ENCODE results near the gene PLCL2. TPM values are rescaled to one million over a fixed set of nuclear protein-coding genes. Genes with fewer than 3 reads are reported as not detected.

Gene PLCL2
- total RNA-seq, 1 experiment from 2014 or later: 0.92 TPM

- no peak overlapping the region for H3K27ac ChIP-seq (ENCODE audit: low read depth, low read length, poor library complexity, severe bottlenecking)
- BruUV-seq (replicated peaks): no TSS peak
- DNase-seq (ENCODE audit: low spot score): no peak
- ChIA-PET CTCF (no interaction called here), POLR2A (ENCODE audit: low non-redundant PET) (no interaction called here)
- no peaks in the 10 kb centered on the region for H3K27me3 ChIP-seq (replicated peaks; ENCODE audit: insufficient read depth, low read depth, low read length, poor library complexity)
- TF ChIP-seq, protein P1, sequence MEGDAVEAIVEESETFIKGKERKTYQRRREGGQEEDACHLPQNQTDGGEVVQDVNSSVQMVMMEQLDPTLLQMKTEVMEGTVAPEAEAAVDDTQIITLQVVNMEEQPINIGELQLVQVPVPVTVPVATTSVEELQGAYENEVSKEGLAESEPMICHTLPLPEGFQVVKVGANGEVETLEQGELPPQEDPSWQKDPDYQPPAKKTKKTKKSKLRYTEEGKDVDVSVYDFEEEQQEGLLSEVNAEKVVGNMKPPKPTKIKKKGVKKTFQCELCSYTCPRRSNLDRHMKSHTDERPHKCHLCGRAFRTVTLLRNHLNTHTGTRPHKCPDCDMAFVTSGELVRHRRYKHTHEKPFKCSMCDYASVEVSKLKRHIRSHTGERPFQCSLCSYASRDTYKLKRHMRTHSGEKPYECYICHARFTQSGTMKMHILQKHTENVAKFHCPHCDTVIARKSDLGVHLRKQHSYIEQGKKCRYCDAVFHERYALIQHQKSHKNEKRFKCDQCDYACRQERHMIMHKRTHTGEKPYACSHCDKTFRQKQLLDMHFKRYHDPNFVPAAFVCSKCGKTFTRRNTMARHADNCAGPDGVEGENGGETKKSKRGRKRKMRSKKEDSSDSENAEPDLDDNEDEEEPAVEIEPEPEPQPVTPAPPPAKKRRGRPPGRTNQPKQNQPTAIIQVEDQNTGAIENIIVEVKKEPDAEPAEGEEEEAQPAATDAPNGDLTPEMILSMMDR (conservative IDR thresholded peaks at IDR 0.05; ENCODE audit: low read depth, low read length): no peak
- TF ChIP-seq EZH2 (IDR thresholded peaks at IDR 0.05; ENCODE audit: borderline replicate concordance, low read depth, low read length, poor library complexity, severe bottlenecking): no peak
- no peaks in the 10 kb centered on the region for H3K9me3 ChIP-seq (ENCODE audit: low read depth, low read length, poor library complexity, severe bottlenecking)
- no peak overlapping the region for H3K4me3 ChIP-seq (ENCODE audit: low read depth, low read length, poor library complexity, severe bottlenecking)
- H3K36me3 ChIP-seq (ENCODE audit: insufficient read depth, low read length, poor library complexity, severe bottlenecking): no peaks in the 10 kb centered on the region
- H3K4me1 ChIP-seq (ENCODE audit: insufficient read depth, low read length, poor library complexity, severe bottlenecking): no peaks in the 10 kb centered on the region
- intact Hi-C loops (cut with micrococcal nuclease; ENCODE audit: unreplicated experiment): no loop called here
Measured at GRCh38 chr3:16838561-16838960, 46.2 kb upstream of the PLCL2 start.

GRCh38 chr3:16839271-16840100 lies 45.3 kb upstream of the PLCL2 start:
- intact Hi-C loops (cut with micrococcal nuclease; ENCODE audit: unreplicated experiment): no loop called here
- POLR2A ChIA-PET (ENCODE audit: low non-redundant PET): no interaction called here
- CTCF ChIA-PET: no interaction called here
- H3K36me3 ChIP-seq (ENCODE audit: insufficient read depth, low read length, poor library complexity, severe bottlenecking): no peaks in the 10 kb centered on the region
- H3K27ac ChIP-seq (ENCODE audit: low read depth, low read length, poor library complexity, severe bottlenecking): no peak overlapping the region
- no peaks in the 10 kb centered on the region for H3K27me3 ChIP-seq (replicated peaks; ENCODE audit: insufficient read depth, low read depth, low read length, poor library complexity)
- no TSS peak for BruUV-seq (replicated peaks)
- TF ChIP-seq, protein P1 (conservative IDR thresholded peaks at IDR 0.05; ENCODE audit: low read depth, low read length): no peak
- TF ChIP-seq EZH2 (IDR thresholded peaks at IDR 0.05; ENCODE audit: borderline replicate concordance, low read depth, low read length, poor library complexity, severe bottlenecking): no peak
- DNase-seq (ENCODE audit: low spot score): no peak
- H3K4me3 ChIP-seq (ENCODE audit: low read depth, low read length, poor library complexity, severe bottlenecking): no peak overlapping the region
- no peaks in the 10 kb centered on the region for H3K4me1 ChIP-seq (ENCODE audit: insufficient read depth, low read length, poor library complexity, severe bottlenecking)
- H3K9me3 ChIP-seq (ENCODE audit: low read depth, low read length, poor library complexity, severe bottlenecking): no peaks in the 10 kb centered on the region

GRCh38 chr3:16840101-16840424 lies 44.7 kb upstream of the PLCL2 start:
- Histone ChIP-seq H3K27ac (ENCODE audit: low read depth, low read length, poor library complexity, severe bottlenecking) (no peak overlapping the region), H3K36me3 (ENCODE audit: insufficient read depth, low read length, poor library complexity, severe bottlenecking) (no peaks in the 10 kb centered on the region), H3K9me3 (ENCODE audit: low read depth, low read length, poor library complexity, severe bottlenecking) (no peaks in the 10 kb centered on the region), H3K4me1 (ENCODE audit: insufficient read depth, low read length, poor library complexity, severe bottlenecking) (no peaks in the 10 kb centered on the region), H3K4me3 (ENCODE audit: low read depth, low read length, poor library complexity, severe bottlenecking) (no peak overlapping the region), H3K27me3 (replicated peaks; ENCODE audit: insufficient read depth, low read depth, low read length, poor library complexity) (no peaks in the 10 kb centered on the region)
- ChIA-PET CTCF (no interaction called here), POLR2A (ENCODE audit: low non-redundant PET) (no interaction called here)
- intact Hi-C loops (cut with micrococcal nuclease; ENCODE audit: unreplicated experiment): no loop called here
- BruUV-seq (replicated peaks): no TSS peak
- TF ChIP-seq, protein P1 (conservative IDR thresholded peaks at IDR 0.05; ENCODE audit: low read depth, low read length): no peak
- TF ChIP-seq EZH2 (IDR thresholded peaks at IDR 0.05; ENCODE audit: borderline replicate concordance, low read depth, low read length, poor library complexity, severe bottlenecking): no peak
- no peak for DNase-seq (ENCODE audit: low spot score)
